Measurements from ENCODE around the gene BICDL2.
A peak's percentile ranks its signal among the peaks of the same experiment; 100 is the strongest.

Gene BICDL2

DNA sequence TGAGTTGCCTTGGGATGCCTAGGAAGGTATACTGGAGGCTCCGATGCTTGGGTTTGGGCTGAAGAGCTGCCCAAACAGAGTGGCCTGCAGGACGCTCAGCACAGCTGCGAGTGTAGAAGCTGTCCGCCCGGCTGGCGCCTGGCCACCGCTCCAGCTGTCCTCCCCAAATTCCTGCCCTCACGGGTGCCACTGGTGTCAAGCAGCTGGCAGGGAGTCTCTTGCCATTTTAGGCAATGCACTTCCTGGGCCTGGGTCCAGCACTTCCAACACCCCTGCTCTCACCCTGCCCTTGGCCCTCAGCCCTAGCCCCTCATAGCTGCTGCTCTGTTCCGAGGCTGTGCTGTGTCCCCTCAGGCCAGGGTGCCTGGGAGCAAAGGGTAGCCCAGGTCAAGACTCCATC, 51.3 kb downstream of the BICDL2 start:
- no peak for DNase-seq (ENCODE audit: low read depth in 3 of 3)

DNA sequence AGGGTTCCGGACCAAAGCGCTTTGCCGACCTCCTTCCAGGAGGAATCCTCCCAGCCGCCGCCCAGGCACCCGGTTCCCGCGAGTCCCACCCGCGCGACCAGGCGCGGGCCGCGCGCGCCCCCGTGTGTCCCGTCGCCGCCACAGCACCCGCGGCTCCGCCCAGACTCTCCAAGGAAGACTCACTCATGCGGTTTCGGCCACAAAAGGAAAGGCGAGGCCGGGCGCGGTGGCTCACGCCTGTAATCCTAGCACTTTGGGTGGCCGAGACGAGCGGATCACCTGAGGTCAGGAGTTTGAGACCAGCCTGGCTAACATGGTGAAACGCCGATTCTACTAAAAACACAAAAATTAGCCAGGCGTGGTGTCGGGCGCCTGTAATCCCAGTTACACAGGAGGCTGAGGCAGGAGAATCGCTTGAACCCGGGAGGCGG, 53.0 kb downstream of the BICDL2 start:
- DNase-seq (ENCODE audit: low read depth in 3 of 3): peak; percentile 56 to 70 (median 66)

DNA sequence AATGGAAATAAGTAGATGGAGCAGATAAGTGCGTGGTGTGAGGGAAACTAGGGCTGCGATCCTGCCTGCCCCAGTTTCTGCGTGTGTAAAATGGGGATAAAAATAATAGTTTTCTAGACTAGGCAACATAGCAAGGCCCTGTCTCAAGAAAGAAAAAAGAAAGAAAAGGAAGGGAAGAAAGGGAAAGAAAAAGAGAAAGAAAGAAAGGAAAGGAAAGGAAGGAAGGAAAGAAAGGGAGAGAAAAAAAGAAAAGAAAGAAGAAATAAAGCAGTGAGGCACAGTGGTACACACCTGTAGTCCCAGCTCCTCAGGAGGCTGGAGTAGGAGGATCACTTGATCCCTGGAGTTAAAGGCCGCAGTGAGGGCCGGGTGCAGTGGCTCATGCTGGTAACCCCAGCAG, 54.3 kb downstream of the BICDL2 start:
- DNase-seq (ENCODE audit: low read depth in 3 of 3): no peak

DNA sequence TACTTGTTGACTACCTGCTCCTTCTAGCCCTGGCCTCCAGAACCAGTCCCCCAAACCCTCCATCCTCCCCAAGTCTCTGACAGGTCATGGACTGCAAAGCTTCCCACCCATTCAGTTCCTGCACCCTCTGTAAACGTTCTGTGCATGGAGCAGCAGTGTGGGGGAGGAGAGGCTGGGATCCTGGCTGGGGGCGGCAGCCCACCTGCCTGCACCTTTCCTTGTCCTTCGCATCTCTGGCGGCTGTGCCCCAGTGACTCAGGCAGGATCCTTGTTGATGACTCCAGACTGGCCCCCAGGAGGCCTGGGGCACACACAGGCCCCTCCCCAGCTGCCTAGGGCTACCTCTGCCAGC, 54.9 kb downstream of the BICDL2 start:
- DNase-seq (ENCODE audit: low read depth in 3 of 3): no peak

DNA sequence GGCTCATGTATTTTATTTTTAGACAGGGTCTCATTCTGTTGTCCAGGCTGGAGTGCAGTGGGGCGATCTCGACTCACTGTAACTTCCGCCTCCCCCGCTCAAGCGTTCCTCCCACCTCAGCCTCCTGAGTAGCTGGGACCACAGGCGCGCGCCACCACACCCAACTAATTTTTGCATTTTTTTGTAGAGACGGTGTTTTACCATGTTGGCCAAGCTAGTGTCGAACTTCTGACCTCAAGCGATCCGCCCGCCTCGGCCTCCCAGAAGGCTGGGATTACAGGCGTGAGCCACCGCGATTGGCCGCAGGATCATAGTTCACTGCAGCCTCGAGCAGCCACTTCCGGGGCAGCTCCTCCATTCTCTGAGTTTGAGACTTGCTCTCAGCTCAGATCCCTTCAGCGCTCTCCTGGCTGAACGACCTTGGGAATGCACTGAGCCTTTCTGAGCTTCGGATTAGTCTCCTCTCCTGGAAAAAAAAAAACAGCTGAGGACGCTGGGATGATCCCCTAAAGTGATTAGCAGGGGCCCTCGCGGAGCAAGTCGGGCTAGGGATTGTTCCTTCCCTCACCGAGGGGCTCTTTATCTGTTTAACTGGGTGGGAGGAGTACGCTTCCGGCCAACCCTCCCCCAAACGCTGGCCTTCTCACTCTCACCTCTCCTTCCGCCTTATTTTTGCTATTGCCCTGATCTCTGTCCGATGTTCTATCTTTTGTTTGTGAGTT, 55.4 kb downstream of the BICDL2 start:
- no peak for DNase-seq (ENCODE audit: low read depth in 3 of 3)

DNA sequence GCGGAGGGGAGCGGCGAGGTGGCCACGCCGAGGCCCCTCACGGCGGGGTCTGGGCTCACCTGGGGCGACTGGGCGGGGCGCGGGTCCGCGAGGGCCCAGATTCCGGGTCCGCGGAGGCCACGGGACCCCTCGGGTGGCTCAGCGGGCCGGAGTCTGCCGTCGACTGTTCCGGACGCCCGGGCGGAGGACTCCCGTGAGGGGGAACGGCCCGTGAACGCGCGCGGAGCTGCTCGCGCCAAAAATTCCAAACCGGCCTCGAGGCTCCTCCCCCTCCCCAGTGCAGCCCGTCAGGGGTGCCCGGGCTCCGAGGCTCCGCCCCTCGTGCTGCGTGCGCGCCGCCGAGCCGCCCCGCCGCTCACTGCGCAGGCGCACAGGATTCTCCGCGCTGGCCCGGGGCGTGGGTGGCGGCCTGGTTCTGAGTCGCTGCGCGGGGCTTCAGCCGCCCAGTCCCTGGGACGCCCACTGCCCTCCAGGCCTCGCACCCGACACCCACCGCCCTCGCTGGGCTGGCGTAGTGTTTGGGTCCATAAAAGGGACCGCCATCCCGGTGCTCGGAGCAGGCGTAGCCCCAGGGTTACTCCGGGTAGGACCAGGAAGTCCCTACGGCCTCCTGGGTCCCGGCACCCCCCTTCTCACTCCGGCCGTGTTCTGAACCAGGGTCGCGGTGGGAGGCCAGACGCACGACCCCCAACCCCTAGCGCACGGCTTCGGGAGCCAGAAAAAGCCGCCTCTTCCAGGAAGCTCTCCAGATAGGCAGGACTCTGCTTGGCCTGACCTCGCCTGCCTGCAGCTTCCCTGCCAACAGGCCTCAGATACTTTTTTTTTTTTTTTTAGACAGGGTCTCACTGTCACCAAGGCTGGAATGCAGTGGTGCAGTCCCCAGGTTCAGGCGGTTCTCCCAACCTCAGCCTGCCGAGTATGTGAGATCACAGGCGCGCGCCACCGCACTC, 56.2 kb downstream of the BICDL2 start, which contains the start of gene PKMYT1:
Gene PKMYT1, minus strand, starts transcription at position 220 of the 950 bp plus-strand sequence. CDS start 789 bp downstream, outside the sequence.
- peak; percentile 89 to 97 (median 91) for DNase-seq (ENCODE audit: low read depth in 3 of 3)

DNA sequence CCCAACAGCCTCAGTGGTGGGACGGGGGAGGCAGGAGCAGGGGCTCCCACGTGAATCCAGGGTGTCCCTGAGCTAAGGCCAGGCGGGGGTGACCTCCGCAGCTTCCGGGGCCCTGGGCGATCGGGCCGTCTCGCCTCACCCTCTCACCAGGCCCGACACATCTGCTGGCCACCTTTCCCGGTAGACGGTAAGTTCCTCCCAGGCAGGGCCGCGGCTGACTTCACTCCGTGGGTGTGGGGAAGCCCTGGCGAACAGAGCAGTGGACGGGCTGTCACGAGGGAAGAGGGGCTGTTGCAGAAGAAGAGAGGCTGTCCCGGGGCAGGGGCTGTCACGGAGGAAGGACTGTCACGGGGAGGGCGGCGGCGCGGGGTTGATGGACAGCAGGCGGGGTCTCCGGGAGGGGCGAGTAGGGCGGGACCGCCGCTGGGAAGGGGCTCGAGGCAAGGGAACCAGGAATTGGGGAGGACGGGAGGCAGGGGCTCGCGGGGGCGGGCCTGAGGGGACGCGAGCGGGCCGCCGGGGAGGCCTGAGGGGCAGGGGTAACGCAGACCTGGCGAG, 57.0 kb downstream of the BICDL2 start:
- no peak for DNase-seq (ENCODE audit: low read depth in 3 of 3)
